DND-41 (cell line): ENCODE results near the gene RGMA.

ENCODE experiments used
- CTCF ChIP-seq: IDR thresholded peaks from 2 replicates; pipeline ENCODE4 v1.5.1; 2012; ENCODE audit warnings: borderline replicate concordance, low read length, moderate library complexity, mild to moderate bottlenecking; ENCODE audit not compliant: poor library complexity, severe bottlenecking; ENCODE audit errors: extremely low read depth
- EZH2 ChIP-seq: IDR thresholded peaks from 3 replicates; pipeline ENCODE4 v1.6.1; 2012; ENCODE audit warnings: borderline replicate concordance, low read depth, mild to moderate bottlenecking, moderate library complexity, low read length, inconsistent platforms; ENCODE audit not compliant: severe bottlenecking

- TF ChIP-seq CTCF = no peak
- TF ChIP-seq EZH2 = no peak
These were observed 76.2 kb downstream of the RGMA start for GRCh38 chr15:93012786-93013185.
